NCI-H748 (cell line): ENCODE measurements around the gene COG2.
A peak's percentile ranks its signal among the peaks of the same experiment; 100 is the strongest.
"Not testable (repeated sequence)": the region's sequence is repeated elsewhere in the genome, so short reads cannot be mapped to it uniquely, and the experiment has no call there.

Experiments
- DNase-seq: peaks from one replicate; lab custom pipeline; 2025; ENCODE audit not compliant: unreplicated experiment; lab: John Stamatoyannopoulos, UW

COG2 gene

GRCh38 chr1:230712470-230712942 is 70.2 kb downstream of the COG2 start:
- no peak for DNase-seq

GRCh38 chr1:230713138-230713537 is 70.9 kb downstream of the COG2 start:
- DNase-seq, result no peak

GRCh38 chr1:230713547-230713914 is 71.2 kb downstream of the COG2 start:
- DNase-seq, result no peak

GRCh38 chr1:230713915-230714764 is 71.9 kb downstream of the COG2 start, which contains the start of gene AGT:
AGT (minus strand) TSS chr1:230714122; CDS start chr1:230710823, 3,299 bp downstream.
- DNase-seq, result no peak

- no peak for DNase-seq
Measured at GRCh38 chr1:230715510-230715909, 73.2 kb downstream of the COG2 start.

GRCh38 chr1:230716453-230716852 is 74.2 kb downstream of the COG2 start:
- not testable (repeated sequence) for DNase-seq

- no peak for DNase-seq
Measured at GRCh38 chr1:230717251-230717650, 75.0 kb downstream of the COG2 start.

GRCh38 chr1:230721849-230722522 is 79.7 kb downstream of the COG2 start:
- DNase-seq, result not testable (repeated sequence)

- DNase-seq, result no peak
Measured at GRCh38 chr1:230725256-230726012, 83.2 kb downstream of the COG2 start.

- DNase-seq, result no peak
Measured at GRCh38 chr1:230728710-230729392, 86.6 kb downstream of the COG2 start.

- DNase-seq, result peak; percentile 36
Measured at GRCh38 chr1:230730977-230731376, 88.7 kb downstream of the COG2 start.

GRCh38 chr1:230735447-230735846 is 93.2 kb downstream of the COG2 start:
- no peak for DNase-seq

GRCh38 chr1:230737622-230738262 is 95.5 kb downstream of the COG2 start:
- no peak for DNase-seq

GRCh38 chr1:230739564-230740290 is 97.4 kb downstream of the COG2 start:
- DNase-seq, result no peak
